SJSA1 (cell line): ENCODE data around the gene OR8H3. TPM values are rescaled to one million over a fixed set of nuclear protein-coding genes. Genes with fewer than 3 reads are reported as not detected.
"Not testable (repeated sequence)": the region's sequence is repeated elsewhere in the genome, so short reads cannot be mapped to it uniquely, and the experiment has no call there.

Experiments used
- DNase-seq, 2 experiments: peaks; one replicate each; pipeline ENCODE4 v3.0.0-alpha.2; 2015 to 2020; ENCODE audit warnings: low spot score in 2 of 2, low read depth in 1 of 2
- H3K27ac ChIP-seq: fragments of 250-450 bp; sonication (Bioruptor Pico); 2 replicates; pipeline ENCODE4 v1.5.1; 2020; ENCODE audit warnings: mild to moderate bottlenecking, moderate library complexity
- H3K27me3 ChIP-seq: fragments of 250-450 bp; sonication (Bioruptor Pico); replicated peaks from 2 replicates; pipeline ENCODE4 v1.5.1; 2020; ENCODE audit warnings: mild to moderate bottlenecking, moderate library complexity
- H3K36me3 ChIP-seq: fragments of 250-450 bp; sonication (Bioruptor Pico); 2 replicates; pipeline ENCODE4 v1.5.1; 2020; ENCODE audit warnings: mild to moderate bottlenecking
- H3K4me1 ChIP-seq: fragments of 250-450 bp; sonication (Bioruptor Pico); replicated peaks from 2 replicates; pipeline ENCODE4 v1.6.1; 2021; ENCODE audit warnings: mild to moderate bottlenecking
- H3K4me3 ChIP-seq: fragments of 250-450 bp; sonication (Bioruptor Pico); 2 replicates; pipeline ENCODE4 v1.5.1; 2020; ENCODE audit warnings: mild to moderate bottlenecking
- H3K9me3 ChIP-seq: fragments of 250-450 bp; sonication (Bioruptor Pico); replicated peaks from 2 replicates; pipeline ENCODE4 v1.5.1; 2020; ENCODE audit warnings: mild to moderate bottlenecking
- total RNA-seq: library from RNA; depleted of rRNA; stranded (reverse); fragments of >200 nt; shearing (Covaris generic); gene quantifications from 2 replicates; pipeline ENCODE4 v1.2.3, GENCODE V29; 2014; rRNA removed

OR8H3 gene, protein sequence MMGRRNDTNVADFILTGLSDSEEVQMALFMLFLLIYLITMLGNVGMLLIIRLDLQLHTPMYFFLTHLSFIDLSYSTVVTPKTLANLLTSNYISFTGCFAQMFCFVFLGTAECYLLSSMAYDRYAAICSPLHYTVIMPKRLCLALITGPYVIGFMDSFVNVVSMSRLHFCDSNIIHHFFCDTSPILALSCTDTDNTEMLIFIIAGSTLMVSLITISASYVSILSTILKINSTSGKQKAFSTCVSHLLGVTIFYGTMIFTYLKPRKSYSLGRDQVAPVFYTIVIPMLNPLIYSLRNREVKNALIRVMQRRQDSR
- total RNA-seq: not detected in 2 replicates

DNA sequence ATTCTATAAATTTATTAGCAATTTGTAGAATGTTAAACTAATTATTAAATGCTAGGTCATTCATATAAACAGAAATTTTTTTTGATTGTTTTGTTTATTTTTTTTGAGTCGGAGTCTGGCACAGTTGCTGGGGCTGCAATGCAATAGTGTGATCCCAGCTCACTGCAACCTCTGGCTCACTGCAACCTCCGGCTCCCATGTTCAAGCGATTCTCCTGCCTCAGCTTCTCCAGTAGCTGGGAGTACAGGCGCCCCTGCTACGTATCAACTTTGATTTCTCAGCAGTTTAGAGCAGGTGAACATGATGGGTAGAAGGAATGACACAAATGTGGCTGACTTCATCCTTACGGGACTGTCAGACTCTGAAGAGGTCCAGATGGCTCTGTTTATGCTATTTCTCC lies at the start of gene OR8H3:
Gene OR8H3, plus strand, starts transcription at position 301 of the 400 bp plus-strand sequence. Its CDS starts 0 bp downstream, at position 301.
- no peak within 1 kb of the TSS for H3K4me3 ChIP-seq
- no peaks in the 10 kb centered on the region for H3K4me1 ChIP-seq
- H3K27ac ChIP-seq: no peak within 1 kb of the TSS
- no peak for DNase-seq
- no peaks in the 10 kb centered on the region for H3K27me3 ChIP-seq
- no peaks in the 10 kb centered on the region for H3K36me3 ChIP-seq
- H3K9me3 ChIP-seq: no peaks in the 10 kb centered on the region

DNA sequence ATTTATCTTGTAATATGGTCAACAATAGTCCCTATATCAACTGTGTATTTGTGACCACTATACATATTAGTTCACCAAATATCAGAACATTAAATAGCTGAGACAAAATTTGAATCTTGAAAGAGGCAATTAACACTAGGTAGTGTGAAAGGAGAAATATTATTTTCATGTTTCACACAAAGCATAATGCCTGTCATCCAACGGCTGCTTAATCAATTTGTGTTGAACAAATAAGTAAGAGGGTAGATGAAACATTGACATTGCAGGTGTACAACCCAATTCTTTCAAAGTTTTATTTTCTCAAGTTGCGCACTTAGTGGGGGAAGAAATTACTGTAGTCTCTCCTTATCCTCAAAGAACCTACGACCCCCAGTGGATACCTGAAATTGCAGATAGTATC lies 32.5 kb upstream of the OR8H3 start:
- no peaks in the 10 kb centered on the region for H3K9me3 ChIP-seq
- no peak overlapping the region for H3K4me3 ChIP-seq
- H3K27ac ChIP-seq: no peak overlapping the region
- H3K27me3 ChIP-seq: no peaks in the 10 kb centered on the region
- DNase-seq: no peak
- no peaks in the 10 kb centered on the region for H3K36me3 ChIP-seq
- no peaks in the 10 kb centered on the region for H3K4me1 ChIP-seq

DNA sequence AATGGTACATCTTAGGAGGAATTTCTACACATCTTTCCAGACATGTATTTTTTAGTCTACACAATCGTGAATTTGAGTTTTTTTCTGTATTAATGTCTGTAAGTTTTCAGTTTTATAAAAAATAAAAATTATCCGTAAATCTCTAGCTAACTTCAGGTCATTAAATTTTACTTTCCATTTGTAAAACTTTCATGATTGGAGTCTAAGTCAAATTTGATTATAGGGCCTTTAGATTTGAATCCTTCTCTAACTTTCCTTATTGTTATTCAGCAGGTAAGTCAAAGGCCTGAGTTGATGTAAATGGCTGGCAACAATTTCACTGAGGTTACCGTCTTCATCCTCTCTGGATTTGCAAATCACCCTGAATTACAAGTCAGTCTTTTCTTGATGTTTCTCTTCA lies 29.2 kb upstream of the OR8H3 start, which contains the start of gene OR8I2:
Gene OR8I2, plus strand, starts transcription at position 301 of the 400 bp plus-strand sequence. Its CDS starts 0 bp downstream, at position 301.
- no peaks in the 10 kb centered on the region for H3K27me3 ChIP-seq
- no peak within 1 kb of the TSS for H3K27ac ChIP-seq
- H3K4me1 ChIP-seq: no peaks in the 10 kb centered on the region
- no peaks in the 10 kb centered on the region for H3K9me3 ChIP-seq
- DNase-seq: no peak
- no peaks in the 10 kb centered on the region for H3K36me3 ChIP-seq
- H3K4me3 ChIP-seq: no peak within 1 kb of the TSS

DNA sequence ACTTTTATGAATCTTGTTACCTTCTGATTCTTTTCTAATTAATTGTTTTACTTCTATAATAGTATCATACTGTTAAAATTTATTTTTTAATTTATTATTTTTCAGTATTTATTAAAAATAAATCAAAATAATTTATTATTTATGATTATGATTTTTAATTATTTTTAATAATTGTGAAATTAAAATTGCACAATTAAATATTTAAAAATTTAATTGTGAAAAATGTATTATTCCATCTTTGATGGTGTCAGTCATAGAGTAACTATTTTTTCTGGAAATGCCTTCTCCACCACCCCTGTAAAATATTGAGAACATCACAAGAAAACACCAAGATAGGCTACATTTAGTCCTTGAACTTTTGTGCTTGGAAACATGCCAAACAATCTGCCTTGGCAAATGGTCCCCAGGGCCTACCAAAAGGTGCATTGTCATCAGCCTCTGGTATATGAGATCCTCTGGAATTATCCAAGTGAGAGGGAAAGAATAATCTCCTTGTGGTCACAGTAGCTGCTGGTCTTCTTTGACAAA lies 18.9 kb upstream of the OR8H3 start, which contains the start of gene OR8H2:
Gene OR8H2, plus strand, starts transcription at position 478 of the 528 bp plus-strand sequence. CDS start 1,356 bp downstream, outside the sequence.
- H3K9me3 ChIP-seq: no peaks in the 10 kb centered on the region
- no peak within 1 kb of the TSS for H3K4me3 ChIP-seq
- H3K4me1 ChIP-seq: no peaks in the 10 kb centered on the region
- H3K27me3 ChIP-seq: no peaks in the 10 kb centered on the region
- no peak for DNase-seq
- no peaks in the 10 kb centered on the region for H3K36me3 ChIP-seq
- no peak within 1 kb of the TSS for H3K27ac ChIP-seq

DNA sequence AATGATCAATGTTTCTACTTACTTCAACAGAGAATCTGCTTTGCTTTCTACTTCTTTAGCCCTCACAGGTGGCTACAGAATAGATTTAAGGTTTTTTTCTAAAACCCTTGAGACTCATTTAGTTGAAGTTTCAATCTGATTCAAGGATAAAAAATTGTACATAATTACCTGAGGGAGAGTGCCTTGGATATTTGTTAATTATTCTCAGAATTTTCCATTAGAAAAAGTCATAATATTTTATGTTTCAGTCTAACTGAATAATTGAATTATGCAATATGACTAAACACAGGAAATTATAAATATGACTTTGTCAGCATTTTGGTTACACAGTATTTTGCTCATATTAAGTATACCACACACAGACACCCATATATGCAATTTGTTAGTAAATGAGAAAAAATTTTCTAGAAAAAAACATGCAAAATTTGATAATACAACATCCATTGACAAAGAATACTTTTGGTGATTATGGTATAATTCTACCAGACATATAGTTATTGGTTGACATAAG lies 18.0 kb downstream of the OR8H3 start, which contains the start of gene OR8J3:
Gene OR8J3, minus strand, starts transcription at position 51 of the 511 bp plus-strand sequence. CDS start 2,483 bp downstream, outside the sequence.
- Histone ChIP-seq H3K4me3 (no peak within 1 kb of the TSS), H3K27ac (no peak within 1 kb of the TSS), H3K9me3 (no peaks in the 10 kb centered on the region), H3K4me1 (no peaks in the 10 kb centered on the region), H3K36me3 (no peaks in the 10 kb centered on the region), H3K27me3 (no peaks in the 10 kb centered on the region)
- DNase-seq: no peak

DNA sequence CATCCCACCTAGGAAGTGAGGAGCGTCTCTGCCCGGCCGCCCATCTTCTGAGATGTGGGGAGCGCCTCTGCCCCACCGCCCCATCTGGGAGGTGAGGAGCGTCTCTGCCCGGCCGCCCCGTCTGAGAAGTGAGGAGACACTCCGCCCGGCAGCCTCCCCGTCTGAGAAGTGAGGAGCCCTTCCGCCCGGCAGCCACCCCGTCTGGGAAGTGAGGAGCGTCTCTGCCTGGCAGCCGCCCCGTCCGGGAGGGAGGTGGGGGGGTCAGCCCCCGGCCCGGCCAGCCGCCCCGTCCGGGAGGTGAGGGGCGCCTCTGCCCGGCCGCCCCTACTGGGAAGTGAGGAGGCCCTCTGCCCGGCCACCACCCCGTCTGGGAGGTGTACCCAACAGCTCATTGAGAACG lies 21.5 kb downstream of the OR8H3 start:
- not testable (repeated sequence) for H3K27me3 ChIP-seq, H3K4me3 ChIP-seq, H3K9me3 ChIP-seq, H3K27ac ChIP-seq, H3K4me1 ChIP-seq, DNase-seq, H3K36me3 ChIP-seq

DNA sequence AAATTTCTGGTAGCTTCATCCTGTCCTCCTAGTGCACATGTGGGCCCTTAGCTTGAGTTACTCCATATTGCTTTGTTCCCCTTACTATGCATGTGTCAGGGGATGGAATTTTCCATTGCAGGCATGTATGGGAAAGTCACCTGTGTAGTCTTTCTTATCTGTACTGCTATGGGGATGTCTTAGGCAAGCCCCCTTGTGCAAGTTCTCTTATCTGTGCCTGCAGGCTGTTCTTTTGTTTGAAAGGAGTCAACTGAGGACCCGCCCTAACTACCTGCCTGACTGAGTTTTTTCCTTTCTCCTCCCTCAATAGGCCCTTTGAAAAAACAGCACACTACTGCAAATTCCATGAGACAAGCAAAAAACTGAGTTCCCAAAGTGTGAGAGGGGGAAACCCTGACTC lies 29.2 kb downstream of the OR8H3 start:
- Histone ChIP-seq H3K27ac (no peak overlapping the region), H3K36me3 (no peaks in the 10 kb centered on the region), H3K9me3 (0 out of 2 replicates have a peak, but pooled peaks cover 3% of the 10 kb centered on the region), H3K27me3 (no peaks in the 10 kb centered on the region), H3K4me3 (no peak overlapping the region), H3K4me1 (no peaks in the 10 kb centered on the region)
- DNase-seq: no peak

DNA sequence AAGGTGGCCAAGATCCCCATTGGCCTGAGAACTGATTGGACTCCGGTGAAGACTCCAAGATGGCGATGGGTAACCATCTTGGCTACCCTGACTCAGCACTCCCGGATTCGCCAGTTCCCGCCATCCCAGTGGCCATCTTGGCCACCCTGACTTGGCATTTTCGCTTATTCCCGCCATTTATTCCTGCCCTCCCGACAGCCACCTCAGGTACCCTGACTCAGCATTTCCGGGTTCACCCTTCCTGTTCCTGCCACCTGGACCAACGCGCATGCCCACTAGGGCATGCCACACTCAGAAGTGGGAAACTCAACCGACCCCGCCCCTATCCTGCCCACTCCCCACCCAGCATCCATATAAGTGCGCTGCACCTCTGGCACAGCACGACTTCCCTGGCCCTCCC lies 30.2 kb downstream of the OR8H3 start:
- no peaks in the 10 kb centered on the region for H3K4me1 ChIP-seq
- H3K27me3 ChIP-seq: no peaks in the 10 kb centered on the region
- no peak for DNase-seq
- H3K9me3 ChIP-seq: 0 out of 2 replicates have a peak, but pooled peaks cover 3% of the 10 kb centered on the region
- H3K4me3 ChIP-seq: no peak overlapping the region
- no peak overlapping the region for H3K27ac ChIP-seq
- no peaks in the 10 kb centered on the region for H3K36me3 ChIP-seq

DNA sequence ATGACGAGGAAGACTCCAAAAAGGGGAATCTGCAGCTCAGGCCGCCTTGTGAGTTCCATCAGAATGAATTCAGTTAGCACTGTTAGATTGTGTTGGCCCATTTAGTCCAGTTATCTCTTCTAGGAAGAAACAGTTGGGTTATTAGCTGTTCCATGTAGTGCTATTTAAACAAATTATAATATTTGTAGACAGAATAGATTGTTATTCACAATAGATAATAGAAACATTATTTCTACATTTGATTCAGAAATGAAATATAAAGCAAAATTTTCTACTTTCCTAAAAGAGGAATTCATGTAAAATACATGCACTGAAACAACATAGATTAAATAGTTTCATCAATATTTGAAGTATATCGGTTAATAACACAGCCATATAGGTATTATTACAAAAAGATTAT lies 38.0 kb downstream of the OR8H3 start, which contains the start of gene OR8K5:
Gene OR8K5, minus strand, starts transcription at position 101 of the 400 bp plus-strand sequence. Its CDS starts 0 bp downstream, at position 101.
- no peaks in the 10 kb centered on the region for H3K27me3 ChIP-seq
- no peak for DNase-seq
- no peaks in the 10 kb centered on the region for H3K36me3 ChIP-seq
- H3K4me3 ChIP-seq: no peak within 1 kb of the TSS
- H3K27ac ChIP-seq: no peak within 1 kb of the TSS
- 0 out of 2 replicates have a peak, but pooled peaks cover 2% of the 10 kb centered on the region for H3K9me3 ChIP-seq
- no peaks in the 10 kb centered on the region for H3K4me1 ChIP-seq

DNA sequence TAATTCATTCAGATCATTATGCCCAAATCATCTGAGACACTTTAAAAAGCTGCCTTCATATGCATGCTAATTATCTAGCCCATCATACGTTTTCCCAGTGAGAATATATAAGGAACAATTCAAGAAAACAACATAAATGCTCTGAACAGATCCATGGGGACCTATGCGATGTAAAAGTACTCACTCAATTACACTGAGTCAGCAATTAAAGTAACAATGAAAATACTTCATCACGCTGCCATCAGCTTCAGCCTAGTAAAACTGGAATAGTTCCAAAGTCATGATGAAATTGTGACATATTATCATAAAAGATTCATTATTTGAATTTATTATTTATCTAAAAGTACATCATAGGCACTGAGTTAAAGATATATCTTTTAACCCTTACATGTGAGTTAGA lies 41.6 kb downstream of the OR8H3 start:
- Histone ChIP-seq H3K36me3 (no peaks in the 10 kb centered on the region), H3K4me1 (no peaks in the 10 kb centered on the region), H3K4me3 (no peak overlapping the region), H3K9me3 (0 out of 2 replicates have a peak, but pooled peaks cover 2% of the 10 kb centered on the region), H3K27me3 (no peaks in the 10 kb centered on the region), H3K27ac (no peak overlapping the region)
- no peak for DNase-seq

DNA sequence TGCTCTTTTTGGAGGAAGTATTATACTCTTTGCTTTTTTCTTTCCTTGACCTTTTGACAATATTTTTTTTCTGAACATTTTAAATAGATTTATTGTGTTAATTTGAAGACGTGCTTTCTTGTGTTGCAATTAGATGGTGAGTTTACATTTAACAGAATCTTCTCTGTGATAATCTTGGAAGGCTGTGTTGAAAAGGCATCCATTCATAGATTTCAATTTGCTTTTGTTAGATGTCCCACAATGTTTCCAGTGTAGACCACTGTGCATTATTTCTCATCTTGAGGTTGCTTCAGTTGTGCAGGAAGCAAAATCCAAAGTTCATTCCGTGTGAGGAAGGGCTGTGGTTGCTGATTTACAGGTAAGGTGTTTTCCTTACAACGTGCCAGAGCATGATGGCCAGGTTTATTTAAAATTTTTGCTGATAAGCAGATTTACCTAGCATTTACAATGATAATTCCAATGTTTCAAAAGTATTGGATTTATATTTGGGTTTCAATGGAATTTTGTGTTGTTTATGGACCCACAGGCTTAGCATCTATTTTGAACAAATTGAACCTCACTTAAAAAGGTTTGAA lies 50.2 kb downstream of the OR8H3 start:
- Histone ChIP-seq H3K9me3 (0 out of 2 replicates have a peak, but pooled peaks cover 4% of the 10 kb centered on the region), H3K27ac (no peak overlapping the region), H3K4me1 (no peaks in the 10 kb centered on the region), H3K36me3 (no peaks in the 10 kb centered on the region), H3K4me3 (no peak overlapping the region), H3K27me3 (no peaks in the 10 kb centered on the region)
- no peak for DNase-seq
